Globus pallidus (tissue), 1 donor: ENCODE data around the gene NHLH1.
"Not testable (repeated sequence)": the region's sequence is repeated elsewhere in the genome, so short reads cannot be mapped to it uniquely, and the experiment has no call there.

ENCODE experiments used
- DNase-seq: peaks from one replicate; pipeline ENCODE4 v3.0.0-alpha.2; 2015; ENCODE audit warnings: low spot score

Gene NHLH1

DNA sequence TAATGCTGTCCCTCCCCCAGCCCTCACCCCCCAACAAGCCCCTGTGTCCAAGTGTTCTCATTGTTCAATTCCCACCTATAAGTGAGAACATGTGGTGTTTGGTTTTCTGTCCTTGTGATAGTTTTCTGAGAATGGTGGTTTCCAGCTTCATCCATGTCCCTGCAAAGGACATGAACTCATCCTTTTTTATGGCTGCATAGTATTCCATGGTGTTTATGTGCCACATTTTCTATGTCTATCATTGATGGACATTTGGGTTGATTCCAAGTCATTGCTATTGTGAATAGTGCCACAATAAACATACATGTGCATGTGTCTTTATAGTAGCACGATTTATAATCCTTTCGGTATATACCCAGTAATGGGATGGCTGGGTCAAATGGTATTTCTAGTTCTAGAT is 17.9 kb downstream of the NHLH1 start:
- not testable (repeated sequence) for DNase-seq

DNA sequence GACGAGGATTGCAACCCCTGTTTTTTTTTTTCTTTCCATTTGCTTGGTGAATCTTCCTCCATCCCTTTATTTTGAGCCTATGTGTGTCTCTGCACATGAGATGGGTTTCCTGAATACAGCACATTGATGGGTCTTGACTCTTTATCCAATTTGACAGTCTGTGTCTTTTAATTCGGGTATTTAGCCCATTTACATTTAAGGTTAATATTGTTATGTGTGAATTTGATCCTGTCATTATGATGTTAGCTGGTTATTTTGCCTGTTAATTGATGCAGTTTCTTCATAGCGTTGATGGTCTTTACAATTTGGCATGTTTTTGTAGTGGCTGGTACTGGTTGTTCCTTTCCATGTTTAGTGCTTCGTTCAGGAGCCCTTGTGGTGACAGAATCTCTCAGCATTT is 21.5 kb downstream of the NHLH1 start:
- not testable (repeated sequence) for DNase-seq

DNA sequence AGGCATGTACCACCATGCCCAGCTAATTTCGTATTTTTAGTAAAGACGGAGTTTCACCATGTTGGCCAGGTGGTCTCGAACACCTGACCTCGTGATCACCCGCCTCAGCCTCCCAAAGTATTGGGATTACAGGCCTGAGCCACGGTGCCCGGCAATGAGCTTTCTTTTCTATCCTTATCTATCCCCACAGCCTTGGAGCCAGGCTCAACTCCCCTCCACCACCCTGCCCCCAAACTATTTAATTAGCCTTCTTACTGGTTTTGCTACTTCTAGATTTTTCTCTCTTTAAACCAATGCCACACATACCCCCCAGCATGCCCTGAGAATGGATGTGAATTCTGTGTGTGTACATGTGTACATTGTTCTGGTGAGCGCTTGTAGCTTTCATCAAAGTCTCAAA is 27.8 kb downstream of the NHLH1 start:
- DNase-seq, result no peak

DNA sequence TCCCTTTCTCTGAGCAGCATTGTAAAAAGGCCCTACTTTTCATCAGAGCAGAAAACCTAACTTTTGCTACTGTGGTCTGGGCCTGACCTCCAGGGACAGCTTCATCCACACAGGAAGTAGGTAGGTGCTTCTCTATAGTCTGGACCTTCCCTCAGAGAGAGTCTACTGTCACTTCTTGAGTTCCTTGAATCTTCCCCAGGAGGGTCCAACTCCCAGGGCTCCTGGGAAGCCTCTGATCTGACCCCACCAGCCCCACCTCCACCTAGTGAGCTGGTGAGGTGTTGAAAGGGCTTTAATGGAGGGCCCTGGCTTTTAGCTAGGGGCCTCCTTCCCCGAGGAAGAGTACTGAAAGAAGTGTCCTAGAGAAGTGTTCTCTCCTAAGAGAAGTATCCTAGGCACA is 30.8 kb downstream of the NHLH1 start:
- no peak for DNase-seq

DNA sequence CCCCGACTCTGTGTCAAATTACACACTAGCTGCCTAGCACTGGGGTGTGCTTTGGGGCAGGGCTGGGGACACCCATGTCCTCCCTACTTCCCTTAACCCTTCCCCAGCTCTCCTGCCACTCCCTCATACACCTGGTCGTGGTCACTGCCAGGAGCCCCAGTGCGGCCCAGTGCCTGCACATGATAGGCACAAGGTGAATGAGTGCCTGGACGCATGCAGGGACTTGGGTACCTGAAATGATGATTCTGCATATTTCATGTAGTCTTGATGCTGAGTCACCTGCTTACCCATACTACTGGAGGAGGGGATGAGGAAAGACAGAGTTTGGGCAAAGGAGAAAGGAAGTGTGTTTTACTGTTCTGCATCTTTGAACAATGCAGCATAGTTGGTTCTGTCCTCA is 32.0 kb downstream of the NHLH1 start:
- no peak for DNase-seq

DNA sequence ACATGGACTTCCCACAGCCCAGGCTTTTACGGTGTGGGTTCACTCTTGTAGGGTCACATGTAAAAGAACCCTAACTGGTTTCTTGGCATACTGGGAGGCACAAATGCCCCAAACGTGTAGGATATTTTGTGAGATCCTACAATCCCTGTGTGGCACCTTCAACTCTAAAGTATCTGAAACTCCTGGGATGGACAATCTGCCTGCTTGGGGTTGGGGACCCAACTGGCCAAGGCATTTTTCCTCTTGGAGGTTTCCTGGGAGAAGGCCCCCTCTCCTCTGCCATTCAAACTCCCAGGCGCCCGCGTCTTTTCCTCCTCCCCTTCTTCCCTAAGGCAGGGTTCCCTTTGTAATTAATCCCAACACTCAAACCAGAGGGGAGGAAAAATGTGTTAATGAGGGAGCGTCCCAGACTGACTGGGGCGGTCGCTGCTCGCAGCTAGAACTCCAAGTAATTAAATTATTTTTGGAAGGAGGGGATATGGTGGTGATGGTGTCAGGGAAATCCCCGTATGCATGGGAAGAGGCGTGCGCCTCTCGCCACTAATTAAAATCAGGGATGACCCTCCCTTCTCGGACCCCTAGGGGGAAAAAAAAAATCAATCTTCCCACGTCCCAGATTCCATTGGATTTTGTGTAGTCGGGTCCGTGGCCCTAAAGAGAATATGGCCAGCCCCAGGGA is 32.8 kb downstream of the NHLH1 start:
- DNase-seq, result no peak

DNA sequence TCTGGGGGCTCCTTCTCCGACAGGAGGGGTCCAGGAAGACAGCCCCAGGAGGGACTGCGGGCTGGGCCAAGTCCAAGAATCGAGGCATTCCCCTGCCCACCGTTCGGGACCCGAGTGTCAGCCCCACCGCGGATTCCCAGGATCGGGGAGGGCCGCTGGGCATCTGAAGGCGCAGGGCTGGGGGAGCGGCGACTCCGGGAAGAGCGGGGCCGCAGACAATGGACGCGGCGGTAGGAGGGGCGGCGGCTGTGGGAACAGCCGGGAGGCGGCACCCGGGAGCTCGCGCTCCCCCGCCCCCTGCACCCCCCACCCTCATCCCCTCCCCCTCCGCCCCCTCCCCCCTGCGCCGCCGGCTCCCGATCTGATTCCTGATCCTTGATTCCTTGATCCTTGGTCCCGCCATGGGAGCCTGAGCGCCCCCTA is 33.4 kb downstream of the NHLH1 start, which contains the start of gene VANGL2:
Gene VANGL2 (plus strand): TSS at position 342 of the 423 bp plus-strand sequence. CDS start 15,274 bp downstream, outside the sequence.
- peak; percentile 82 for DNase-seq

DNA sequence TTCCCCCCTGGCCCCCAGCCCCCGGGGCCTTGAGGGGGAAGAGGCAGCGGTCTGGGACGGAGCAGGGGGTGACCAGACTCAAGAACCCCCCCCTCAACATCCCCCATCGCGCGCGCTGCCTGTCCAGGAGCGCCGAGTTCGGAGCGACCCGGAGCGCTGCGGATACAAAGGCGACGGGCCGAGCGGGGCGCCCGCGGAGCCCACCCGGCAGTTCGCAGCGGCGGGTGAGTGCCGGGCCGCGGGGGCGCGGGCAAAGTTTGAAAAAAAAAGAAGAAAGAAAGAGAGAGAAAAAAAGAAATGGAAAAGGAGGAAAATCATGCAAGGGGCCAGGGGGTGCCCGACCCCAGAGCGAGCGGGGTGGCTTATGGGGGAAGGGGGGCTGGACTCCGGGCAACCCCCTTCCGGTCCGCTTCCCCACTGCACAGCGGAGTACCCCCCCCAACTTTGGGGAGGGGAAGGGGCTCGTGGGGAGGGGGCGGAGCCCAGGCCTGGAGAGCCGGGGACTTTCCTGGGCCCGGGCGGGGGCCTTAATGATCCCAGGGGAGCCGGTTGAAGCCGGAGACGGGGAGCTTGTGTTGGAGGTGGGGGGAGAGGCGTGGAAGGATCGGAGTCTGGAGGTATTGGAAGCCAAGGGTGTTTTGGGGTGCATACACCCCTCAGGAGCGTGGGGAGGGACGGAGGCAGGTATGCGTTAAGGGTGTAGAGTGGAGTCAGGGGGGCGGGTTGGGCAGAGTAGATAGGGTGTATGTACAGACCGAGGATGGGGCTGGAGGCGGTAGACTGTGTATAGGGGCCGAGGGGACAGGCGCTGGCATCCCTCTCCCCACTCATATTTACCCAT is 34.0 kb downstream of the NHLH1 start:
- DNase-seq, result peak; percentile 30

DNA sequence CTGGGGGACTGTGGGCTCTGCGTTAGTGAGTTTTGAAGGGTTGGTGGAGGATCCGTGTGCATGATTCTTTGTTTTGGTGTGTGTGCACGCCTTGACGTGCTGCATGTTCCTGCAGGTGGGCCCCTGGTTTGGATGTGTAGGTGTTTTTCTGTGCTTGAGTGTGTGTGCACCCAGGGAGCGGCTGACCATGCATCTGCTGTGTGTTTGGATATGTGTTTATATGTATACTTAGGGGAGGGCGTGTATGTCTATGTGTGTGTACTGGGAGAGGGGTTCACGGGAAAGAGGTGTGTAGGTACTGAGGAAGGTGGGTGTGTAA is 34.6 kb downstream of the NHLH1 start:
- DNase-seq, result no peak

DNA sequence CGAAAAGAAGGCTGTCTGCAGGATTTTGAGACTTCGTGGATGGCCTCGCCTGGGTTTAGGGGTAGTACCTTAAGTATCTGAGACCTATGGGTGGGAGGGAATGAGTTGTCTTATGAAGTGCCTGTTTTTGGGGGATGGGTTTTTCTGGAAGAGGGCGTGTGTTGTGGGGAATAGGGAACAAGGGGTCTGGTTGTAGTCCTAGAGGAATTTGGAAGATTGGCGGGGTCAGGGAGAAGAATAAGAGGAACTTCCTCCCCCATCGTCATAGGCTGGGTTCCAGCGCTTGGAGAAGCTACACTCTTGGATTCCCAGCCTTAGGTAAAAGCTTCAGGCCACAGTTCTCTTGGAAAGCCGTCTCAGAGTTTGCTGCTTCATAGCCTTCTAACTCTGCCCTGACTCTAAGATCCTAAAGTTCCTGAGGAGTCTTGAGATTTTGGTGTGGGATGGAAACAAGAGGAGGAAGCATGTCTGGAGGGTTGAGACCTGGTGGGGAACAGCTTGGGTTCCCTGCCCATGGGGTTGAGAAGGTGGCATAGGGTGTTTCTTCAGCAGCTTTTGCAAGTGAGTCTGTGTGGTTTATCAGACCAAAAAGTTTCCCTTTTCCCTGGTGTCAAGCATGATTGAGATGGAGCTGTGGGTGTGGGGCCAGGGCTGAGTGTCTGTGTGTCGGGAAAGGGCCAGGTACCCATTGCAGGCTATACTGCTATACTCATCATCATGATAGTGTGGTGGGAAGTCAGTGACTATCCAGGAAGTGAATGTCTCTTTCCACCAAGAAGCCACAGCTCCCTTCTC is 35.3 kb downstream of the NHLH1 start:
- no peak for DNase-seq

DNA sequence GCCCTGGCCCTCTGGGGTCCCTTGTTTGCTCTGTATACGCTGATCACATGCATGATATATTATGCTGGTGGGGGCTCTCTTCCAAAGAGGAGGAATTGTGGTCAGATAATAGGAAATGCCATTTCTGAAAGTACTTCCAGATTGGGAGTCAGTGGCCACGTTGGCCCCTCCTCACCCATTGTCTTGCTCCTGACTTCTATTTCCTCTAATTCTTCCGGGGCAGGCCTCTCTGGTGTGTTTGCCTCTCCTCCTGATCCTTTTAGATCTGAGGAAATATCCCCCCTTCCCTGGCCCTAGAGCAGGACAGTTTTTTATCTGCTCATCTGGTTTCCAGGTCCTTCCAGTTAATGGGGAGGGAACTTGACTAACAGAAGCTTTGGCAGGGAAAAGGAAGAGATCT is 36.4 kb downstream of the NHLH1 start:
- DNase-seq, result no peak

DNA sequence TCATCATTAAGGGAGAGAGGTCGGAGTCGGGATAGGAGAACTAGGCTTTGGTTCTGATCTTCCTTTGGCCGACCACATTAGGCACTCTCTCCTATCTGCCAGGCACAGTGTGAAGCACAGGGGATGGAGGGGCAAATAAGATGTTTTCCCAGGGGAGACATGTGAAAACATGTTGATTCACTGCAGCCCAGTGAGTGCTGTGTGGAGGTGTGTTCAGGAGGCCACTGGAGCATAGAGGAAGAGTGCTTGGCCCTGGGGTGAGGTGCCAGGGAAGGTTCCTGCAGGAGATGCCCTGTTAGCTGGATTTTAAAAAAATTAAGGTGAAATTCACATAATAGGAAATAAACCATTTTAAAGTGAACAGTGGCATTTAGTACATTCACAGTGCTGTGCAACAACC is 37.2 kb downstream of the NHLH1 start:
- no peak for DNase-seq

DNA sequence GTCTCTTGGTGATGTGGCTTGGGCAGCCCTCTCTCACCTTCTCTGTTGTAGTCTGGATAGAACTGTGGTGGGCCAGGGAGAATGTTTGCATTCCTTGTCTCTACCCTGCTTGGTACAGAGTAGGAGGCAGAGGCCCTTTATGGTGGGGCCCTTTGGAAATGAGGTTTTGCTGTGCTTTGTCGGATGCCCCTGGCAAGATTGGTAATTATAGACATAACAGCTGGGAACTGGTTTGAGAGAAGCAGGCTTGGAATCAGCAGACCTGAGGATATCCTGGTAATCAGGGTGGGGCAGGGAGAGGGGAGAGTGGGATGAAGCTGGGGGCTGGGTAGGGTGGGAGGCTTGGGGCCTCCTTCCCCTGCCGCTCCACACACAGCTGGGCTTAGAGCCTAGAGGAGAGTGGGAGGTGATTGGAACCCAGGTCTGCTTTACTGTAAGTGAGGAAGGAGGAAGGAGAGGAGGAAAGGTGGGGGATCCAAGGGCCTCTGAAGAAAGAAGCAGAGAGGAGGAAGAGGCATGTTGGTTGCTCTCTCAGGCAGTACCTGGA is 38.5 kb downstream of the NHLH1 start:
- DNase-seq, result no peak

DNA sequence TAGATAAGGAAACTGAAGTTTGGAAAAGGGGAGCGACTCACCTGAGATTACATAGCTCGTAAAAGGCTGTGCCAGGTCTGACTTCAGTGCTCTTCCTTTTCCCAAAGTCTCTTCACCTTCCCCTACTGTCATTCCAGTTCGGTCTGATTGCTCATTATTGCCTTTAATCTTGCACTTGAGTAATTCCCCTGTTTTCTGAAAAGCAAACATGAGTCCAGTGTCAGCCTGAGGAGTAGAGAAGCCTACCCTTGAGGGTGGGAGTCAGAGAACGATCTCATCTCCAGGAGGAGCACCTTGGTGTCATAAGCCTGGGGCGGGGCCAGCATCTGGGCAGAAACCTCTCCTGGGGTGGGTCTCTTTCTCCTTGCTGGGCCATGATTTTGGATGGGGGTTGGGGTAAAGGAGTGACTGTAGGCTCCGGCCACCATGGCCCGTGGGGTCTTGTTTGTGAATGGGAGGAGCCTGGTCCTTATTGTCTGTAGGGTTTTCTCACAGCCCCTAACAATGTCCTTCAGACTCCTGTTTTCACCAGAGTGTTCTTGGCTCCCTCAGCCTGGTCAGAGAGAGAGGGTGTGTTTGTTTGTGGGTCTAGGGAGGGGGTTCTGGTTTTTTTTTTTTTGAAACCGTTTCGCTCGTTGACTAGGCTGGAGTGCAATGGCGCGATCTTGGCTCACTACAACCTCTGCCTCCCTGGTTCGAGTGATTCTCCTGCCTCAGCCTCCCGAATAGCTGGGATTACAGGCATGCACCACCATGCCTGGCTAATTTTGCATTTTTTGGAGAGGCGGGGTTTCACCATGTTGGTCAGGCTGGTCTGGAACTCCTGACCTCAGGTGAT is 39.5 kb downstream of the NHLH1 start:
- DNase-seq, result no peak

DNA sequence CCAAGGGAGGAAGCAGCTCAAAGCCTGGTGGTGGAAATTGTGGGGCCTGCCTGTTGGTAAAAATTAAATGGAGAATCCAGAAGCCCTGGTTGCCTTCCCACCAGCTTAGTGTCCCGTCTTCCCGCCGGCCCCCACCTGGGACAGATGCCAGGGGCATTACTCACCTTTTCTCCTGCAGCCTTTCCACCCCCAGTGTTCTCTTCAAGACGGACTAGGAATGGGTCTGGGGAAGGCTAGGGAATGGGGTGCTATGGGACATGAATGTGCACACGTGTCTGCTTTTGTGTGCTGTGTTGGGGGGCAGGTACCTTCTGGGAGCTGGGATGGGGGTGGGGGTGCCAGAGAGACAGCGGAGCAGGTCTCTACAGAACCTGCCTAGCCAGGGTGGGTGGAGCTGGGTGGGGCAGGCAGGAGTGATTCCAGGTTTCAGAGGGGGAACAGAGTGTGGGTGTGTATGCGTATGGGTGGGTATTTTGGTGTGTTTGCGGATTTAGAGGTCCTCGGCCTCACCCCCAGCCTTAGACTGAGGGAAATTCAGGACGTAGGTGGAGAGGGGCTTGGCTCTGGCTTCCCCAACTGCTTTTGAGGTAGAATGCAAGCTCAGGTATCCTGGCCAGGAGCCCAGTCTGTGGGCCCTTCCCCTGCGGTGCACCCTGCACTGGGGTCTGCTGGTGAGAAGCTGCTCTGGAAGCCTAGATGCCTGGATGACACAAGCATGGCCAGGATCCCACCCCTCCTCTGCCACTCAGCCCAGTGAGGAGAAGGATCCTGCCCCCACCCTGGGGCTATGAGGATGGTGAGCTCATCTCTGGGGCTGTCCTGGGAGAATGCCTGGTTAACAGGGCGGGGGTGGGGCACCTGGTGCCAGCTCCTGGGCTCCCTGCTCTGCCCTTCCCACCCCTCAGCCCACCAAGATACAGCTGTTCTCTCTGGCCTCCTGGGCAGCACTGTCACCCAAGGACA is 41.2 kb downstream of the NHLH1 start:
- DNase-seq, result no peak

DNA sequence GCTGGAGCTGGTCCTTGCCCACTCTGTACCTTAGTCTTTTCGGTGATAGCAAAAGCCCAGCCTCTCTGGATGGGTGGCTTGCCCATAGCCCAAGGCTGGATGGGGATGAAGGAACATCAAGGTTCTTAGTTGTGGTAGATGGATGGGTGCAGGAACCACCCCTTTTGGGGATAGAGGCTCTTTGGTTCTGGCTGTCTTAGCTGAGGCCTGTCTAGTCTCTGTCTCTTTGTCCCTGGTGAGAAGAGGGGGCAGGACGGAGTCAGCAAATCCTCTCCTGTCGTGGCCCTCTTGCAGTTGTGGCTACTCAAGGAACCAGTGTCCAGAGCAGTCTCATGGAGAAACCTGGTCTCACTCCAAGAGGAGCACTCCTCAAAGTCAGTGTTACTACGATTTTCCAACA is 42.0 kb downstream of the NHLH1 start:
- DNase-seq, result no peak

DNA sequence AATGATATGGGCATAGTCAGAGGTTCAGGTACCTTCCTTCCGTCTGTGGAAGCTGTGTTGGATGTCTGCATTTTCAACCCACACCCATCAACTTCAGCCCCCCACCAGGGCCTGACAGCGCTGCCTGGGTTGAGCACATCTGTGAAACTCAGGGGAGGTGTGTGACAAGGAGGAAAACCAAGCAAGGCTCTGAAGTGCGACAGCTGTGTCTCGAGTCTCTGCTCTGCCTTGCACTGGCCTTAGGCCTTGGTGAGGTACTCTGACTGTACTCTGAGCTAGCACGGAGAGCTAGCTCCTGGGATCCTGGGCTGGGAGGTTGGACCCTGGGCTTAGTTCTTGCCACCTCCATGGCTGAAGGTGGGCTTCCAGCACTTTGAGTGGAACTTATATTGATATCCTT is 42.6 kb downstream of the NHLH1 start:
- DNase-seq, result no peak

DNA sequence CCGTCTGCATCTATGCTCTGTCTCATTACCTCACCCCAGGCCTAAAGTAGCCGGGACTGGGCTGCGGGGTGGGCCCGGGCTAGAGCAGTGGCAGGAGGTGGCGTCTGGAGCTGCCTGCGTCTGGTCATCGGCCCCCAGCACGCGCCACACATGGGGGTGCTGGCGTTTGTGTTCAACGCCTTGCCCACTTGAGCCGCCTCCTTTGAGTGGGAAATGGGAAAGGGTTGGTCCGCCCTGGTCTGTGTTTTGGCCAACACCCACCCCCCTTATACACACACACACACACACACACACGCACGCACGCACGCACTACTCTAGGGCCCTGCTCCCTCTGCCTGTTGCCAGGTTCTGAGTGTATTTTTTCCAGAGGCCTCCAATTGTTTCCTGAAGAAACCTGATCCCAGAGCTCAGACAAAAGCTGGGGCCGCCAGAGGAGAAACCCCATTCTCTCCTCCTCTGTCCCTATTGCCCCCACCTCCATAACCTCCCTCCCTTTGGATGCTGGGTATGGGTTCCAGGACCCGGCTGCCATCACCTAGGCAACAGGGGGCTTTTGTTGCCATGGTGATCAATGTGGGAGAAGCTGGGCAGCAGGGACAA is 43.6 kb downstream of the NHLH1 start:
- DNase-seq, result peak; percentile 29

DNA sequence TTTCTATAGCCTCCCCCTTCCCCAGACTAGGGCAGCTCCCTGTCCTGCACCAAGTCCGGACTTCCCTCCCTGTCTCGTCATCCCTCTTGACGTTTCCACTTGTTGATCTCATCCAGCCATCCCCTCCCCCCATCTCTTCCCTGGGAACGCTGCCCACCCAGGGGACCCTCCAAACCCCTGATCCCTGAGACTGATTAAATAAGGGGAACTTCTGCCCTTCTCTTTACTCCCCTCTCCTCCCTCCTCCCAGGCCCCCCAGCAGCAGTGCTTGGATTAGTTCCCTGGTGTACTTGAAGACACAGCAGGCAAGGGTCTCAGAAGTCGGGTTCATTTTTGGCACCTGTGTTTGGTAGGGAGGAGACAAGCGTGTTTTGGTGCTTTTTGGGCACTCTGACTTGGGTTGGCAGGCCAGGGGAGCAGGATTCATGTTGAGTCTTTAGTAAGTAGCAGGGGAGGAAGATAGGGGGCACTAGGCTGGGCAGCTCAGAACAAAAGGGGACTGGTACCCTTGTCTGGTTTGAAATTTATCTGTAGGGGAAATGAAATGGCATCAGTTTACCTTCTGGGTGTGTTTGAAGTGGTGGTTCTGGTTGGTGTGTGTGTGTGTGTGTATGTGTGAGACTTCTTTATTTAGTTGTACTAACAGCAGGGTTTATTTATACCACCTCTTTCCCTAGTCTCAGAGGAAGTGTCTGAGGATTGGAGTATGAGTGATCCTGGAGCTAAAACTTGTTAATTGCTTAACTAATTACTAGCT is 44.6 kb downstream of the NHLH1 start:
- DNase-seq, result no peak
